HG02870 (cell line): Measurements from ENCODE around the gene DPF3.
A peak's percentile ranks its signal among the peaks of the same experiment; 100 is the strongest.
"Not testable (repeated sequence)": the region's sequence is repeated elsewhere in the genome, so short reads cannot be mapped to it uniquely, and the experiment has no call there.

ENCODE experiments used
- ATAC-seq: cut with Tn5 transposase; IDR thresholded peaks from one replicate; pipeline ENCODE4 v1.9.1; 2021; ENCODE audit warnings: mild to moderate bottlenecking, moderate library complexity; ENCODE audit not compliant: unreplicated experiment

Gene DPF3

DNA sequence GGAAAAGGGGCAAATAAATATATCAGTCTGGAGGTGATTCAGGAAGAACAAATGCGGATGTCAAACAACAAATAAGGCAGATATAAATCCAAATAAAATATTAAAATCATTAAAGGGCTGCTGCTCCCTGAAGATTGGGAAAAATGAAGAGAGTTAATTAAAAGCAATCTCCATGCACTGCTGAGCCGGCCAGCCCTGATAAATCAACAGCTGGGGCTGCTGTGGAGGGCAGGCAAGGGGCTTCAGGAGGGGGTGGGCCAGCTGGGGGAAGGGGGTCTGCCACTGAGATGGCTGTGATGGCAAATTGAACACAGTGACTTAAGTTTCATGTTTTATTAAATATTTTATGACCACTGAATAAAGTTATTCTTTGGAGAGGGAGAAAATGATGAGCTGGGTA lies 12.4 kb downstream of the DPF3 start:
- no peak for ATAC-seq

DNA sequence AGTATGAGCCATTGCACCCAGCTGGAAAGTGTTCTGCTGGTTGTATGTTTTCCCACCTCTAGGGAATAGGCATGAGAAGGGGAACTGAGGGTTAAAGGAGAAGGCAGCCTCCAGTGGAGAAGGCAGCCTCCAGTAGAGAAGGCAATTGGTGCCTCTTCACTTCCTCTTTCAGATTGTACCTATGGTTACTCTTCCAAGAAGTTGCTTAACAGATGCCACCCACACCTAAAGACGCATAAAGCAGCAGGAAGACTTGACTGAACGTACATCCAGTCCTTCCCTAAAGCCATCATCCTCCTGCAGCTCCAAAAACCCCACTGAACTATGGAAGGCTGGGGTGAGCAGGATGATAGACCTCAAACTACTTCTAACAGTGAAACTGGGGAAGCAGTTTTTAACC lies 13.1 kb downstream of the DPF3 start:
- no peak for ATAC-seq

GRCh38 chr14:72880164-72880563 lies 13.7 kb downstream of the DPF3 start:
- no peak for ATAC-seq

DNA sequence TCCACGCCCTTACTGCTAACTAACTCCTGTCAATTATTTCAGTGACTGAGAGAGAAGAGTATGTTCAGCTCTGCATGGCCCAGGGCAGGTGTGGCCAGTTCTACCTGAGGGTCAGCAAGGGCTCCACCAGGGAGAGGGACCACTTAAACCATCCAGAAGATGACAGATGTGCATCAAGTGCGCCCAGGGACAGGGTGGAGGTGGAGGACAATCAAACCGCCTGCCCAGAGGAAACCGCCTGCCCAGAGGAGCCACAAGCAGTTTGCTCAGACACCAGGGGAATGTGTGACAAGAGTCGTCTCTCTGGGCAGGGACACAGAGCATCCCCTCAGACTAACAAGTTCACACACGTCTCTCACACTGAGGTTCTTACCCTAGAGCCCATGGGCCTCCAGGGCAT lies 14.5 kb downstream of the DPF3 start:
- no peak for ATAC-seq

- ATAC-seq = no peak
Measured at GRCh38 chr14:72878746-72879145, 15.2 kb downstream of the DPF3 start.

GRCh38 chr14:72876710-72877063 lies 17.2 kb downstream of the DPF3 start:
- no peak for ATAC-seq

DNA sequence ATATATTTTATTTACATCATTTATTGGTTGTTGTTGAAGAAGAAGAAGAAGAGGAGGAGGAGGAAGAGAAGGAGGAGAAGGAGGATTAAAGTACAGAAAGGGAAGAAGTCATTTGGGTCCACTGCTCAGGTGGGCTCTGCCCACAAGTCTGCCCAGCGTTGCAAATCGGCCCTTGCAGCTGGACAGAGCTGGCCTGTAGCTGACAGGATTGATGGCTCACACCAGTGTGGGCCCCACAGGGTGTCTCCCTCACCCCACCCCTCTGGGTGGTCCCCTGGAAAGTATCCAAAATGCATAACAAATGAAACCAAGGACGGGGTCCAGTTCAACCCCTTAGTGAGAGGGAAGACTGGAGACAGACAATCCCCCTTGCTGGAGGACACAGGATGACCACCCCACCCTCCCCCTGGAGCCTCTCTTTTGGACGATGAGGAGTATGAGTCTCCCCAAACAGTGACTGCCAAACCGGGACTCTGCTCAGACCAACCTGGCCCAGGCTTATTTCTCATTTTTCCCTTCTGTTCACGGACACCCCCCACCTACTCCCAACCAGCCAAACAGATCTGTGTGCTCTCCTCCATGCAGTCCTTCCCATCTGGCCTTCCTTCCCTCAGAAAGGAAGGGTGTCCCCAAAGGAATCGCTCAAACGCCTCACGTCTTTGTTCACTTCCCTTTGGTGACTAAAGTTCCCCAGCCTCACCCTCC lies 17.7 kb downstream of the DPF3 start:
- no peak for ATAC-seq

- ATAC-seq = not testable (repeated sequence)
Measured at GRCh38 chr14:72870878-72871277, 23.0 kb downstream of the DPF3 start.

GRCh38 chr14:72869407-72870329 lies 24.2 kb downstream of the DPF3 start:
- ATAC-seq = no peak

- ATAC-seq = no peak
Measured at GRCh38 chr14:72868500-72868899, 25.4 kb downstream of the DPF3 start.

DNA sequence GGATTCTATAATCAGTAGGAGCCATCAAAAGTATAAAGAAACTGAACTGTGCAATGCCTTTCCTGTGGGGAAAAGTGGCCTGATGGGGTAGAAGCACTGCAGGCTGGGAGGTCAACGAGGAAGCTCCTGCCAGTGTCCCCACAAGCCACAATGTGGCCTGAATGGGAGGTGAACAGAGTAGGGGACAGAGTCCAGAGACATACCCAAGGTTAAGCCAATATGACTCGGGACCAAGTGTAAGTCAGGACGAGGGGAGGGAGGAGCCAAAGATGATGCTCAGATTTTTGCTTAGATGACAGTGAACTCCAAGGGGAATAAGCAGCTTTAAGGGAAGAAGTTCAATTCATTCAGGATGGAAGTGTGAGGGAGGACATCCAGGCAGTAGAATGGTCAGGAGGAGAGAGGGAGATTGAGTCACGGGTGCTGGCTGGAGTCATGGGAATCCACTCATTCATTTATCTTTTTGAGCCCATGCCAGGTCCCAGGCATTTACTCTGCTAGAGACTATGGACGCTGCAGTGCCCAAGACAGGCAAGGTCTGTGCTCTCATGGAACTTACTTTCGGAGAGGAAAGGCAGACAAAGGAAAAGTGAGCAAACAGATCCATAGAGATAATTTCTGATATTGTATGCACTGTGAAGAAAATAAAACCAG lies 29.1 kb downstream of the DPF3 start:
- no peak for ATAC-seq

DNA sequence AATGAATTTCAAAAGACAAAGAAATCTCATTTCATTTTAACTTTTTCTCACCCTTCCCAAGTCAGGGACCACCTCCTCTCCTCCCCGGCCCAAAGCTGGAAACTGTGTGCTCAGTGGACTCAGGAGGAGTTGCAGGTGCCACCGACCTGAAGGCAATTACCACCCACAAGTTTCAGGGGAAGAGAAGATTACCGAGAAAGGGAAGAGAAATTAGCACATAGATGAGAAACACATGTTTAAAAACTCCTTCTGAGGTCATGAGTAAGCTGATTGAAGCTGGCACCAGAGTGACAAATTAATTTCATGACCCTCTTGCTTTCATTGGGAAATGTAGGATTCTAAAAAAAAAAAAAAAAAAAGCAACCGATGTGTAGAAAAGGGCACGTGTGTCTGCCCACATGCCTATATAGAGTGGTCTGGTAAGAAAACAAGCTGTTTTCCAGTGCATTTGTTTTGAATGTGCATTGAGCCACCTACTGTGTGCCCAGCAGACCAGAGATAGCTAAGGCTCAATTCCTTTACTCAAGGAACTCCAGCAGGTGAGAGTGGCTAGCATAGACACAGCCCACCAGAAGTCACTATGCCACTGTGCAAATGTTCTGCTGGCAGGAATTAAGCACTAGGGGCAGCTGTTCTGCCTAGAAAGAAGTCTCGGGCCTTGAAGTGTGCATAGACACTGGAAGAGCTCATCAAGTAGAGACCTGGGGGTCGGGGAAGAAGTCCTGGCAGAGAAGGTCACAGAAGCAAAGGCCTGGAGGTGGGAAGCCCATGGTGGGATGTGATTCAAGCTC lies 30.5 kb downstream of the DPF3 start:
- peak; percentile 53 for ATAC-seq

DNA sequence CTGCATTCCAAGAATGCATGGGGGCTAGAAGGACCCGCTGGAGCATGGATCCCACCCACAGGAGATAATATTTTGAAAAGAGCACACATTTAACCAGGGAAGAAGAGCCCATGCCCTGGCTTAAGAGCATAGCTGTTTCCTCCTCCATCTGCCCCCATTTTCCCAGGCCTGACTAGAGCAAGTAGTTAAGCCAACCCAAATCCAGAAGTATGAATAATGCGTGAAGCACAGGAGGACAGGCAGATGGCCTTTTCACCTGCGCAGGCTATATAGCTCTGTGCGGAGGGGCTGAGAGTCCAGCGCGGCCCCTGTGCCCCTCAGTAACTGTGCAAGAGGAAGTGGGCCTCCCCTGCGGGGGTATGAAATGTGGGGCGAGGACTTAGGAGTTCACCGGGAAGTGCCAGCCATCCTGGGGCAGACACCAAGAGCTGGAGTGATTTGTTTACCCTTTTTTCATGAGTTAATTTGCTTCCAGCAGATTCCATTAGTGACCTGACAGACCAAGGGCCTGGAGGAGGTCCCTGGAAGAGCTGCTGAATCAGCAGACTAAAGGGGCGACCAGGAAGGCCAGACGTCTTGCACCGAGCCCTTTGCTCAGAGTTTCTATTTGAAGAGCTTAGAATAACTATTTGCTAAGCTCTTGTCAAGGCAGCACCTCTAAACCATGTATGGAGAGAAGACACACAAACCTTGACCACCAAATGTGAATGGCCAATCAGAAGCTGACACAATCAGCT lies 37.2 kb downstream of the DPF3 start:
- no peak for ATAC-seq

- ATAC-seq = no peak
Measured at GRCh38 chr14:72855913-72856312, 38.0 kb downstream of the DPF3 start.

- no peak for ATAC-seq
Measured at GRCh38 chr14:72852194-72852593, 41.7 kb downstream of the DPF3 start.

GRCh38 chr14:72851635-72852034 lies 42.3 kb downstream of the DPF3 start:
- ATAC-seq = no peak

DNA sequence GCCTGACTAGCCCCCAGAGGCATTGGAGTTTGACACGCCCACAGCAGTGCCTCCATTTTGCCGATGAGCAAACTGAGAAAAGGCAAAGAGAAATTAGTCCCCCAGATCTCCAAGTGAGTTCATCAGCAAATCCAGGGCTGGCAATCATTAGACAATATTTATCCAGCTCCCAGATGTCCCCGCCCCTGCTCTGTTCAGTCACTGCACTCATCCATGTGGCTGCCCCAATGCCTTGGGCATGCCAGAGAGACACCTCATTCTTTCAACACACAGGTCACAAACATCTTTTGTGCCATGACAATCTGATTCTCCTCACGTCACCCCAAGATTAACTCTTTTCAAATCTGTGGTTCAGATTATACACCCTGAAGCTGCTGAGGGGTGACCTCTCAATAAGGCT lies 43.5 kb downstream of the DPF3 start:
- ATAC-seq = no peak

- no peak for ATAC-seq
Measured at GRCh38 chr14:72849222-72849621, 44.7 kb downstream of the DPF3 start.

DNA sequence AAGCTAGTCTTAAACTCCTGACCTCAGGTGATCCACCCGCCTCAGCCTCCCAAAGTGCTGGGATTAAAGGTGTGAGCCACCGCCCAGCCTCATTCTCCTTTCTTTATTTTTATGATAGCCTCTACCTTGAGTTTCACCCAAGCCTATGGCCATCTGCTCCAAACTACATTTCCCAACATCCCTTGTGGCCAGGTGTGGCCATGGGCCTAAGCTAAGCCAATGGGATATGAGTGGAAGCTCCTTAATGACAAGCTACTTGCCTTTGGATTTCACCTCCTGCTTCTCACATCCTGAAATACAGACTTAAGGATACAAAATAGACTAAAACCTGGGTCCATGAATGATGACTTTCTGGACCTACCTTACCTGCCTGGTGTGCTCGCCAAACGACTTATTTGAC lies 46.2 kb downstream of the DPF3 start:
- ATAC-seq = no peak

DNA sequence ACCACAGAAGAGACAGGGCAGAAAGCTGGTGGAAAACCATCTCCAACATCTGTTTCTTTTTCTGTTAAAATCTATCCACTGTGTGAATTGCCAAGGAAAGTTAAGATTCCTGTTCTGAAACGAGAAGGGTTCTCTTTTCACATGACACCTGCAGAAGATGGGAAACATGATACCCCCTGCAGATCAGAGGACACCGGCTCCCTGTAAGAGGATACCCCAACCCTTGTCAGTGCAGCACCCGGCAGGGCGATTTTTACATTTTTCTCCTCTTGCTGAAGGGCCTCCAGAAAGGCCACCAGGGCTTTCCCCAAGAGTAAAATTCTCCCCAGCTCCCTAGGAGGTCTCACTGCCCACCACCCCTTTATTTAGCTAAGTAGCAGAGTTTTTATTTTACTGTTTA lies 48.2 kb downstream of the DPF3 start:
- ATAC-seq = no peak
